GM19023 (cell line): Measurements from ENCODE around the gene MLLT11.
A peak's percentile ranks its signal among the peaks of the same experiment; 100 is the strongest.
"Not testable (repeated sequence)": the region's sequence is repeated elsewhere in the genome, so short reads cannot be mapped to it uniquely, and the experiment has no call there.

ENCODE experiments used
- ATAC-seq: cut with Tn5 transposase; IDR thresholded peaks from one replicate; pipeline ENCODE4 v1.9.1; 2021; ENCODE audit warnings: mild to moderate bottlenecking, moderate library complexity; ENCODE audit not compliant: unreplicated experiment

Gene MLLT11

DNA sequence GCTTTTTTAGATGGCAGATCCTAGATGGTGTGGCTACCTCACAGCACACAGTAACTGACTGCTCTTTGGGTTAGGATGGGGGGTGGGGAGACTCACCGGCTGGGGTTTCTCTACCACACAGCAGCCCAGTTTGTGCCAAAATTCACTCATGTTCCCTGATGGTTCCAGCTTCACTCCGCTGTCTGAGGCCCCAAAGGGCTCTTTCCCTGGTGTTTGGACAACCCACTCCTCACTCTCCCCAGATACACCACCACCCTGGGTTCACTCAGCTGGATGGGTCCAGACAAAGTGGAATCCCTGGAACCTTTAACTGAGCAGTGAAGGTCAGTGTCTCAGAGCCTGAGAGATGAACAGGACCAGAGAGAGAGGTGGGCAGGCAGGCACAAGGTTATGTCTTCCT, 4.6 kb upstream of the MLLT11 start:
- ATAC-seq, result no peak

DNA sequence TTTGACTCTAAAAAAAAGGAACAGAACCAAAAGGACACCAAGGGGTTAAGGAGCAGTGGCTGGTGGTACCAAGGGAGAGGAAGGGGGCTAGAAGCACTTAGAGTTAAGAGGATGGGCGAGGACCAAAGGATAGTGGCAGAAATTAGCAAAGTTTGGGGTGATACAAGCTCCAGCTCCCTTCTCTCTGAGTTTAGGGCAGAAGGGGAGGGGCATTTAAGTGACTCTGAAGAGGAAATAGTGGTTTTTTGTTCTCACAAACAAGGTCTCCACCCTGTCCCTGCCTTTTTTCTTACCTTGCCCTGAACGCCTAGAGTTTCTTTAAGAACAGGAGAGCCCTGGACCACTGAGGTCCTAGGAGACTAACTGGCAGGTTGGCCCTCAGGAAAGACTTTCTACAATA, 4.0 kb upstream of the MLLT11 start:
- no peak for ATAC-seq

DNA sequence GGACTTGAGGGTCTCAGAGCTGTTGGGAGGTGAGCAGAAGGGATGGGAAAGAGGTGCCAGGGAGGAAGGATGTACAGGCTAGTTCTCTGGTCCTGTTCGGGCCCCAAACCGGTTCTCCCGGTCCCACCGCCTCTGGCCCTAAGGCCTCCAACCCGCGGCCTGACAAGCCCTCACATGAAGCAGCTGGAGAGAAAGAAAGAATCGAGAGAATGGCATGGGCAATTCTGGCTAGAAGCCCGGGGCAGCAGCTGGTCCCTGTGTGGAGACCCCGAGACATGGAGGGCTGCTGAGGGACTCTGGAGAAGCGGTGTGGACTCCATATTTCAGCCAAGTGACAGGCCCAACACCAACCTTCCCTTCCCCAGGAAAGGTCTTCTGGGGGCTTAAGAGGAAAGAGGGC, 1.5 kb upstream of the MLLT11 start:
- no peak for ATAC-seq

DNA sequence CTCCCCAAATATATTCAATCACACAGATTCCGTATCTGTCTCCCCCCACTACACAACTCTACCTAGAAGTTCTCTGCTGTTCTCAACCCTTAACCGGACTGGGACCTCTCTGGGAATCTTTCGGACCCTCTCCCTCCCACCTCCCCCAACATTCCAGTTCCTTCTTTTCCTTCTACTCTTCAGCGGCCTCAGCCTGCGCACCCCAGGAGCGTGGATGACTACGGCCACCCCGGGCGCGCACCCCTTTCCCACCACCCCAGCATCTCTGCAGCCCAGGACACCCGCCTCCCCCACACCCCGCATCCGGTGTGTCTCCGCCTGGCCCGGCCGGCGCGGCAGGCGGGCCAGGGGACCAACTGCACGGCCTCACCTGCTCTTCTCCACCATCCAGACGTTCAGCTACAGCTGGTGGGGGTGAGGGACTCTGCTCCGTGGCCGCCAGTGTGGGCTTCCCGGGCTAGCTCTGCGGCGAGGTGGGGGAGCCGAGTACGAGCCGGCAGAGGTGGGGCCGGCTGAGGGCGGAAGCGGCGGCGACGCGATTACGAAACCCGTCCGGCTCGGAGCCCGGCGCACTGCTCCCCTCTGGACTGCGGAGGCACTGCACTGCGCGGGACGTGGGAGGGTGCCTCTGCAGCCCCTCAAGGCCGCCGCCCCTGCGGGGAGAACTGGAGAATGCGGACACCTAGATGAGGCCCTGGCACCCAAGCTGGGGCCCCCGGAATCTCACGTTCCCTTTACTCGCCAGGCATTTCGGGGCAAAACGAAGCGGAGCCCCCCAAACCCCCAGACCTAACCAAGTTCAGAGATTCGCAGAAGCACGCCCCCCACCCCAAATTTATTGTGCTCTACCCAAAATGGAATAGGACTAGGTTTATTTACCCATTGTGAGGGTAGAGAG, 839 bp upstream of the MLLT11 start, which contains the start of gene CDC42SE1:
CDC42SE1 (minus strand) TSS at position 514 of the 898 bp plus-strand sequence. CDS start 3,892 bp downstream, outside the sequence.
- ATAC-seq, result peak; percentile 86

DNA sequence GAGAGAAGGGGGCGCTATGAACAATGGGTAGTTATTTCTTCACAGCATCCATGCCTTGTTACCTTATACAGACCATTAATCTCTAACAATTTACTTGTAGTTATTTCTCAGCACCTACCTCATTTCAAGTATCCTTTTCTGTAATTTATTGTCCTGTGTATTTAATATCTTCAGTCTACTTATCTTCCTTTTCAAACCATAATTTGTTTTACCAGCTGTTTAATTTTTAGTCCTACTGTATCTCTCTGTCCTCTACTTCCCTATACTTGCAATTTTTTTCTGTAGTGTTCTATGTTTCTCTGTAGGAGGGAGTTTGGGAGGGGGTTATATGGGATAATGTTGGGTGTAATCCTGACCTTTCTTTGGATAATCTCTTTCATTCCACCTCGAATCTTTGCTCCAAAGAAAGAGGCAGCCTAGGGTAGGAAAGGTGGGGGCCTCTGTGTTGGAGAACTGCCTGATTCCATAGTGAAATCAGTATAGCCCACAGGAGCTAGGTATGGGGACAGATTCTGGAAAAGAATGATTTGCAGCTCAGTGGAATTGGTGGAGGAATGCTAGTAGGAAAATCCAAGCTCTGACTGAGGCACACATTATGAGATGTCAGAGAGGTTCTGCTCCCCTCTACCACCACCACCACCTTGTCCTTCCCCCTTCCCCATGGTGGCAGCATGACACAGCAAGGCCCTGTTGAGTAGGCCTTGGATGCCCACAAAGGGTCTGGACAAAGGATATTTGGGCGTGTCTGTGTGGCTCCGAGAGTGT, 642 bp downstream of the MLLT11 start:
- no peak for ATAC-seq

DNA sequence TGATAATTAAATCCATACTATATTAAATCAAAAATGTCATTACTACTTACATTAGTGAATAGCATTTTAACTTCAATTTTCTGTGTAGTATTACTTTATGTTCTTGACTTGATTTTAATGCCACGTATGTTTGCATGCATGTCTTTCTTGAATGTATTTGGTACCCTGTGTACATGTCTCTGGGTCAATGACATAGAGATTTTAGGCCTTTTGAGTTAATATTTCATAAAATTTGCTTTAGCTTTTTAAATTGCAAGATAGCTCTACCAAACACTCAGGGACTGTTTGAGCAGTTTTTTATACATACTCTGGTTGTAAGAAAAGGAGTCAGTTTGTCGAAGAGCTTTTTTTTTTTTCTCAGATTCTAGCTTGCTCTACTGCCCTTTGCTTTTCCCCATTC, 1.5 kb downstream of the MLLT11 start:
- ATAC-seq, result no peak

DNA sequence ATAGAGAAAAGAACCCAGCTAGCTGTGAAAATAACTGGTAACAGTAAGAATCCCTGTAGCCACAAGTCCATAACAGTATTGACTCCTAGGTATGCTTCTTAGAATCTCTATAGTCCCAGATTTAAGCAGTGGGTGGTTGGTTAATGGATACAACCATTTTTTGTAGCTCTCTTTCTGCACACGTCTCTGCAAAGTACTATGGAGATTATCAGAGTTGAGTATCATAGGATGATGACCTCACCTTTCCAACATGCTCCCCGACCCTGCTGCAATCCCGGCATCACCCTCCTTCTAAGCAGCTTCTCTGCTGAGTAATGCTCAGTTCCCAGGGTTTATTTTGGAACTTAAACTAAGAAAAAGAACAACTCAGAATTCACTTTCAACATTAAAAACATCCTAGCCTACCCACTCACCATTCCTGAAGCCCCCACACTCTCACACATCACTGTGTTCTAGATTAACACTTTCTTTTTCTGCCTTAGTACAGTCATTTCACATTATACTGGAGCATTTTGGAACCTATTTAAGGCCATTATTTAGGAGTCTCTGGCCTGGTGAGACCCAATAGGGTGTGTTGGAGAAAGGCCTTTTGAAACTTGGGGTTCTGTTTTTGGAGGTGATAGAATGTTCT, 2.7 kb downstream of the MLLT11 start:
- ATAC-seq, result no peak

DNA sequence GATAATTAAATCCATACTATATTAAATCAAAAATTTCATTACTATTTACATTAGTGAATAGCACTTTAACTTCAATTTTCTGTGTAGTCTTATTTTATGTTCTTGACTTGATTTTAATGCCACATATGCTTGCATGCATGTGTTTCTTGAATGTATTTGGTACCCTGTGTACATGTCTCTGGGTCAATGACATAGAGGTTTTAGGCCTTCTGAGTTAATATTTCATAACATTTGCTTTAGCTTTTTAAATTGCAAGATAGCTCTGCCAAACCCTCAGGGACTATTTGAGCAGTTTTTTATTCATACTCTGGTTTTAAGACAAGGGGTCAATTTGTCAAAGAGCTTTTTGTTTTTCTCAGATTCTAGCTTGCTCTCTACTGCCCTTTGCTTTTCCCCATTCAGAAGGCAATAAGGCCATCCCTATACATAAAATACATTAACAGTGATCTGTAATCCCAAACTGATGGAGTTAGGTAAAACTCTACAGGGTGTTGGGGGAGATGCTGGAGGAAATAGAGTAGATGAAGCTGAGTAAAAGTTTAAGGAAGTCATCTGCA, 5.0 kb downstream of the MLLT11 start:
- ATAC-seq, result no peak

DNA sequence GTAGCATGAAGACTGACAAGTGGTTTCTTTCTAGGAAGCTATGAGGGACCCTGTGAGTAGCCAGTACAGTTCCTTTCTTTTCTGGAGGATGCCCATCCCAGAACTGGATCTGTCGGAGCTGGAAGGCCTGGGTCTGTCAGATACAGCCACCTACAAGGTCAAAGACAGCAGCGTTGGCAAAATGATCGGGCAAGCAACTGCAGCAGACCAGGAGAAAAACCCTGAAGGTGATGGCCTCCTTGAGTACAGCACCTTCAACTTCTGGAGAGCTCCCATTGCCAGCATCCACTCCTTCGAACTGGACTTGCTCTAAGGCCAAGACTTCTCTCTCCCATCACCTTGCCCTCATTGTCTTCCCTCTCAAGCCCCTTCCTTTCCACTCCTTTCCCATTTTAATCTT, 7.0 kb downstream of the MLLT11 start:
- no peak for ATAC-seq

DNA sequence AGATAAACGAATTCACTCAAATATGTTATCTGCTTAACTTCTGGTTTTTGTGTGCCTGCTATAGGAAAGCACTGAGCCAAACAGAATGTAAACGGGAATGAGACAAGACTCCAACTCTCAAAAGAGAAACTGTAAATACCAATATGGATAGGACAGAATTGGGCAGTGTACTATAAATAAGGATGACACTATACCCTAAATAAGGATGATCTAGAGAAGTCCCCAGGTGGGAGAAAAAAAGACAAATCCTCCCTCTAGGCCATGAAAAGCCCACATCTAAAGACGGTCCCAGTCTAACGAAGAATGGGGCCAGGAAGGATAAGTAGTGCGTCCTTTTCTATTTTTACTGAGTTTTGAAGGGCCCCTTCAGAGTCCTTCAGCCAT, 8.9 kb downstream of the MLLT11 start:
- no peak for ATAC-seq

DNA sequence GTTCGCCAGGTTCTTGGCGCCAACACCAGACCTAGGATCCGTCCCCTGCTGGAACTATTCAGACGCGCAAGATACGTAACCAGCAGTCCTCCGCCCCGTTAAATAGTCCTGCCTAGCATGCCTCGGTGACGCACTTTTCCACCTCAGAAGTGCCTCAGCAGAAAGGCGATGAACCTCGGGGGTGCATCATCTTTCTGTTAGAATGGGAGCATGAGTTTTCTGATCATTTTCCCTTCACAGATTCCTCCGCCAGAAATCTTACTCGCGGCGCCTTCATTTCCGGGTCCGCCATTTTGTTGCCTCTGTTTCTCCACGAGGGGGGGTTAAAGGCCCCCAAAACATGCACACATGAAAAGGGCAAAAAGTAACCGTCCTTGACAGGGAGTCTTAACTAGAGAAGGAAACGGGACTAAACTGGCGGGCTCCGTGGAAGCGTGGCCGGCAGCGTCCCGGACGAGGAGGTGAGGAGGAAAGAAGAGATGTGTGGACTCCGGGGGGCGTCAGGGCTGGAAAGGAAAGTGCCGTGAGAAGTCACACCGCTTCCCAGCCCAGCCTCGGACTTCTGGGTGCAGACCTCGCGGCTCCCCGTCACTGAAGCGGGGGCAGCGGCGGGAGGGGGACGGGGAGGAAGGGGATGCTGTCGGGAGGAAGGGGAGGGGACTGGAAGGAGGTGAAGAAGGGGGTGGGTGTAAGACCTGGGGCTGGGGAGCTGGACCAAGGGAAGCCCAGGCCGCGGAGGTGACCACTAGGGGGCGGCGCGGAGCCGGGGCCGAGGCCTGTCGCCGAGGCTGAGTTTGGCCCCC, 10.5 kb downstream of the MLLT11 start, which contains the start of gene GABPB2:
GABPB2 (plus strand) TSS at position 288 of the 803 bp plus-strand sequence. CDS start 17,429 bp downstream, outside the sequence.
- ATAC-seq, result peak; percentile 77

DNA sequence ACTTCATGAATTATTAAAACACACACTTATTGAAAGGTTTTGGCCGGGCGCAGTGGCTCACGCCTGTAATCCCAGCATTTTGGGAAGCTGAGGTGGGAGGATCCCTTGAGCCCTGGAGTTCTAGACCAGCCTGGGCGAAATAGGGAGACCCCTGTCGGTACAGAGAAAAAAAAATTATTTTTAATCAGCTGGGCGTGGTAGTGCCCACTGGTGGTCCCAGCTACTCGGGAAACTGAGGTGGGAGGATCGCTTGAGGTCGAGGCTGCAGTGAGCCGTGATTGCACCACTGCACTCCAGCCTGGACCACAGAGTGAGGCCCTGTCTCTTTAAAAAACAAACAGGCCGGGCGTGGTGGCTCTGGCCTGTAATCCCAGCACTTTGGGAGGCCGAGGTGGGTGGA, 12.0 kb downstream of the MLLT11 start:
- ATAC-seq, result no peak

DNA sequence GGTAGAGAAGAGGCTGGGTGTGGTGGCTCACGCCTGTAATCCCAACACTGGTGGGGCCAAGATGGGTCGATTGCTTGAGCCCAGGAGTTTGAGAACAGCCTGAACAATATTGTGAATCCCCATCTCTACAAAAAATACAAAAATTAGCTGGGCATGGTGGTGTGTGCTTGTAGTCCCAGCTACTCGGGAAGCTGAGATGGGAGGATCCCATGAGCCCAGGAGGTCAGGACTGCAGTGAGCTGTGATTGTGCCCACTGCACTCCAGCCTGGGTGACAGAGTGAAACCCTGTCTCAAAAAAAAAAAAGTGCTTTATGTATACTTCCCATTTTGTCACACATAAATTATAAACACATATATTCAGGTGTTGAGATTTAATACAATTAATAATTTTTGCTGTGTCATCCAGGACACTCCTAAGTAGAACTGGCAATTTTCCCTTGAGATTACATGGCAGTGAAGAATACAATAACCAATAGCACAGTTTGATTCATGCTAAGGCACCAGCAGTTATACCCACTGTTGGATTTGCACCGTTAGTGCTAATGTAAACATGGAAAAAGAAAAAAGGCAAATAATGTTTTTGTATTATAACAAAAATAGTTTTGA, 25.9 kb downstream of the MLLT11 start:
- ATAC-seq, result no peak

DNA sequence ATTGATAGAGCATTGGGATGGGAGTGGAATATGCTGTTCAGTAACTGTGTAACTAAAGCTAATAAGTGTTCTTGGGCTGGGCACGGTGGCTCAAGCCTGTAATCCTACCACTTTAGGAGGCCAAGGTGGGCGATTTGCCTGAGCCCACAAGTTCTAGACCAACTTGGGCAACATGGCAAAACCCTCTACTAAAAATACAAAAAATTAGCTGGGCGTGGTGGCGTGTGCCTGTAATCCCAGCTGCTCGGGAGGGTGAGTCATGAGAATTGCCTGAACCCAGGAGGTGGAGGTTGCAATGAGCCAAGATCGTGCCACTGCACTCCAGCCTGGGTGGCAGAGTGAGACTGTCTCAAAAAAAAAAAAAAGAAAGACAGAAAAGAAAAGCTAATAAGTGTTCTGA, 37.2 kb downstream of the MLLT11 start:
- not testable (repeated sequence) for ATAC-seq

DNA sequence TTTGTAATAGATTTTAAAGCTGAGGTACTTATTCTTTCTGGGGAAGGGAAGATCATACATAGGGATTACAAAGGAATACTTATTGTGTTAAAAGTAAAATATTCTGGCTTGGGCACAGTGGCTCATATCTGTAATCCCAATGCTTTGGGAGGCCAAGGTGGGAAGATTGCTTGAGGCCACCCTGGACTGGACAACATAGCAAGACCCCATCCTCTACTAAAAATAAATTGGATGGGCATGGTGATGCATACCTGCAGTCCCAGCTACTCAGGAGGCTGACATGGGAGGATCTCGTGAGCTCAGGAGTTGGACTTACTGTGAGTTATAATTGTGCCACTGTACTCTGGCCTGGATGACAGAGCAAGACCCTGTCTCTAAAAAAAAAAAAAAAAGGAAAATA, 37.9 kb downstream of the MLLT11 start:
- no peak for ATAC-seq

DNA sequence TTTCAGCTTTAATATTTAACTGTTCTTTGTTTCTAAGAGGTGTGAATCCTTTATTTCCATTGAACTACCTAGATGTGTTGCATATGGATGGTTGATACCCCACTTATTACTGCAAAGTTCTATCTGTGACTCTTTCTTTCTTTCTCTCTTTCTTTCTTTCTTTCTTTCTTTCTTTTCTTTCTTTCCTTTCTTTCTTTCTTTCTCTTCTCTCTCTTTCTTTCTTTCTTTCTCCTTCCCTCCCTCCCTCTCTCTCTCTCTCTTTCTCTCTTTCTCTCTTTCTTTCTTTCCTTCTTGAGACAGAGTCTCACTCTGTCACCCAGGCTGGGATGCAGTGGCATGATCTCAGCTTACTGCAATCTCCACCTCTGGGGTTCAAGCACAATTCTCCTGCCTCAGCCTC, 44.4 kb downstream of the MLLT11 start:
- ATAC-seq, result no peak

DNA sequence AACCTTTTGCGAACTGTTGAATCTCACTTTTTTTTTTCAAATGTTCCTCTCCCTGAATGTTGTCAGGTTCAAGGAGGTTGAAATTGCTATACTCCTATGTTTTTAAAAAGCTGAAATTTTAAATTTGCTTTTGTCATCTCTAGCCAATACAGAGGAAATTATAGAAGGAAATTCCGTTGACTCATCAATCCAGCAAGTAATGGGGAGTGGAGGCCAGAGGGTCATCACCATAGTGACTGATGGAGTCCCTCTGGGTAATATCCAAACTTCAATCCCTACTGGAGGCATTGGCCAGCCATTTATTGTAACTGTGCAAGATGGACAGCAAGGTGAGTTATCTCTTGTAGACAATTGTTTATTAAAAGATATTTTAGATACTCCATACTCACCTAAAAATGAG, 46.7 kb downstream of the MLLT11 start:
- no peak for ATAC-seq

DNA sequence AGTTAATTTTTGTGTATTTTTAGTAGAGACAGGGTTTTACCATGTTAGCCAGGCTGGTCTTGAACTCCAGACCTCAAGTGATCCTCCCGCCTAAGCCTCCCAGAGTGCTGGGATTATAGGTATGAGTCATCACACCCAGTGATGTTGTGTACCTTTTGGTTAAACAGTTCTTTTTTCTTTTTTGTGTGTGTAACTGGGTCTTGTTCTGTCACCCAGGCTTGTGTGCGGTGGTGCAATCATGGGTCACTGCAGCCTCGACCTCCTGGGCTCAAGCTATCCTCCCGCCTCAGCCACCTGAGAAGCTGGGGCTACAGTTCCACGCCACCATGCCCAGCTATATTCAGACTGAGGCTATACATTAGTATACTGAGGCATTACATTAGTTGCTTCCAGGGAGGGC, 48.1 kb downstream of the MLLT11 start:
- ATAC-seq, result no peak

DNA sequence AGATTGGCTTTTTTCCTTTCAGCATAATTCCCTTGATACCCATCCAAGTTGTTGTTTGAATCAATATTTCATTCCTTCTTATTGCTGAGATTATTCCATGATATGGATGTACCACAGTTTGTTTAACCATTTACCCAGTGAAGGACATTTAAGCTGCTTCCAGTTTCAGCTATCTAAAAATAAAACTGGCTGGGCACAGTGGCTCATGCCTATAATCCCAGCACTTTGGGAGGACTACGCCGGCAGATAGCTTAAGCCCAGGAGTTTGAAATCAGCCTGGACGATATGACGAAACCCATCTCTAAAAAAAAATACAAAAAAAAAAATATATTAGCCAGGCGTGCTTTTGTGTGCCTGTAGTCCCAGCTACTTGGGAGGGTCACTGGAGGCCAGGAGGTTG, 53.7 kb downstream of the MLLT11 start:
- no peak for ATAC-seq
